Stimulated activated CD4-positive, alpha-beta T cell treated with anti-CD3 and anti-CD28 coated beads, Interleukin-2, amount 100 ng/mL, for 24 hours (primary cell): ENCODE data around the gene HJURP.
A peak's percentile ranks its signal among the peaks of the same experiment; 100 is the strongest.

ENCODE experiments used
- DNase-seq, 2 donors: peaks; one replicate each; pipeline ENCODE4 v3.0.0-alpha.2; 2020

The HJURP gene

DNA sequence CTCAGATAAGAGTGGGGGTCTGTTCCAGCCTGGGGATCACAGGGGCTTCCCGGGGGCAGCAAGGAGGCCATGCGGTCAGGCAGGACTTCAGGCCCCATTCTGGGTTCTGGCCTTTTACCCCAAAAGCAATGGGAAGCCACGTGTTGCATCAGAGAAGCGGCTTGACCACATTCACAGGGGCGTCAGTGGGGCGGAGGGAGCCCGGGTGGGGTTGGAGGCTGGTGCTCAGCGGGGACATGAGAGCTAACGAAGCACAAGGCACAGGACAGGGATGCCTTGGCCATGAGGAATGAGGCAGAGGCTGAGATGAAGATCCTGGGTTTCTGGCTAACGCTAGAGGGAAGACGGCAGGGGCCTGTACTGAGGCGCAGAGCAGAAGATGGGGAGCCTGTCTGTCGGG lies 6.1 kb downstream of the HJURP start:
- no peak for DNase-seq

DNA sequence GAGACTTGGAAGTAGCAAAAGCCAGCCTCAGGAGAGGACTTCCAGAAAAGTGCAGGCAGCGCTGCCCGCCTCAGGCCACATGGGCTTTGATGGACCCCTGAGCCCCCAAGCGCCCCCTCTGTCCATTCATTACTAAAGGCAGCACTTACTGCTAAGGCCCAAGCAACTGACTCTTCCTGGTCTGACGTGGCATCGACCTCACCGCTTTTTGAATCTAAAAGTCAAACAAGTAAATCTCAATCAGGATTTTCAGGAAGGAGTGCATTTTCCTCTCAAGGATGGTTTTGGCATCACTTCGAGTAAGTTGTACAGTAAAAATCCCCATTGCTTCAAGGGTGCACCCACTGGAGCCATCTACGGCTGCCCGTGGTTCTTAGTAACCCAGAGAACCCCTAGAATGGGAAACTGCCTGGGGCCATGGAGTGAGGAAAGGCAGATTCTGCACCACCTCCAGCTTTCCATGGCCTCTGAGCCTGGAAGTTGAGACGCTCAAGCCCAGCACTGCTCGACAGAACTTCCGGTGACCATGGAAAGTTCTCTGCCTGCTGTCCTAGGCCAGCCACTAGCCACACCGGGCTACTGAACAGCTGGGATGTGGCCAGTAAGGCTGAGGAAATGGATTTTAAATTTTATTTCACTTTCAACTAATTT lies 7.0 kb downstream of the HJURP start:
- DNase-seq = no peak

DNA sequence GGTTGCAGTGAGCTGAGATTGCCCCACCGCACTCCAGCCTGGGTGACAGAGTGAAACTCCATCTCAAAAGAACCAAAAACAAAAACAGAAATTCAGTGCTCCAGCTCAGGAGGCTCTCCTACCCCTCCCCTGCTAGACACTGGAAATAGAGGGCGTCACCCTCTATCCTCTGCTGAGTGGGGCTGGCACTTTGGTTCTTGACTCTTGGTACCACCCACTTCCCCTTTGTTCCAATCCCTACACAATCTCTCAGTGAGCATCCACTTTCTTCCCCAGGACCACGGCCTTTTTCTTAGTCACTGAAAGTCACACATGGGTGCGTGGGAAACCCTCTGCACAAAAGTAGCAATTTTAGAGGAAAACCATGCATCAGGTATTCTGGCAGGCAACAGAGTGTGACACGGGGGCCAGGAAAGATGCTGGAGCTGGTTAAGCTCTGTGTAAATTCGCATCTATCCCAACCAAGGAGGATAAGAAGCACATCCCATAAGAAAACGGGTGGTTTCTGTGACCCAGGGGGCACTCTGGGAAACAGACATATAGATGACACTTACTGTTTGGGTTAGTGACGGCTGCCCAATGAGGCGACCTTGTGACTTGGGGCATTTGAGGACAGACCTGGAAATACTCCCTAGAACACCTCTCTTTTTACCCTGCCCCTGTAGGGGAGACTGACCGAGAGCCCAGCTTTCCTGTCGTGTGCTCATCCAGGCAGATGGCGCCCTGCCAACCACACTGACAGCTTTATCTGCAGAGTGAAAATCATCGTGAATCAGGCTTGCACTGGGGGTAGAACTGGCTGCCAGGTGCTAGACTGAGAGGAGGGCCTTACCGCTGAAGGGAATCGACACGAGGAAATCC lies 7.7 kb downstream of the HJURP start:
- DNase-seq = no peak

DNA sequence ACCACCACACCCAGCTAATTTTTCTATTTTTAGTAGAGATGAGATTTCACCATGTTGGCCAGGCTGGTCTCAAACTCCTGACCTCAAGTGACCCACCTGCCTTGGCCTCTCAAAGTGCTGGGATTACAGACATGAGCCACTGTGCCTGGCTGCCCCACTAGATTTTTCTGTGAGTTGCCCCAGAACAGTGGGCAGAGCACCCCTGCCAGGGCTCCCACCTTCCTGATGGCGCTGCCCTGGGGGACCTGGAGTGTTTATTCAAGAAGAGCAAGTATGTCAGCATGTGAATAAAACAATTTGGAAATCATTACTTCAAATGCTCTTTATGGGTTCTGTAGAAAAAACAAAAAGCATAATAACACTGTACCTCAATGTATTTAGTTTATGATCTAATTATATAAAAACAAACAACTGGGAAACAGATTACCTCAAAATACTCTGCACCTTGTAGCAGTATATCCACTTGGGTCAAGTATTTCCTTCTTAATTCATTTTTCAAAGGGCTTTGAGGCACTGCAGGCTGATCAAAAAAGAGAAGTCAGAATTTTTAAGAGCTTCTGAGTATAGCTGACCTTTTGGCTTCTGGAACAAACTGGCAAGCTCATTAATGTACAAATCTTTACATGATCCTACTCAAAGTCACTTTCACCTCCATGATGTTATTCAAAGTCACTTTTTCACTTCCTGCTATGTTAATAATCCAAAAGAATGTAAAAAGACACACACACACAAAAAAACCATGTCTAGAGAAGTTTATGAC lies 8.9 kb downstream of the HJURP start:
- DNase-seq = no peak

DNA sequence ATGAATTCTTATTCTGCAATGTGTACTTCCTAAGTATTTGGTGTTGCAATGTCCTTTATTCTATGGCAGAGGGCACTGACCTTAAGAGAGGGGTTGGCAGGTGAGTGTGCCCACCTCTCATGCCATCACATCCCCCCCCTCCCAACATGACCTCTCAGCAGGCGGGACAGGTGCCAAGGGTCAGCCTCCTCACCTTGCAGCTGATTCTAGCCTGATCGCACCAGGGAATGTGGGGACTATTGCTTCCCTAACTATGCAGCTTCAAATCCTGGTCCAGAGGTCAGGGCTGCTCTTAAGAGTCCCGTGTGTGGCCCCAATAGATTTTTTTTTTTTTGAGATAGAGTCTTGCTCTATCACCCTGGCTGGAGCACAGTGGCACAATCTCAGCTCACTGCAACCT lies 9.5 kb downstream of the HJURP start:
- DNase-seq = no peak

DNA sequence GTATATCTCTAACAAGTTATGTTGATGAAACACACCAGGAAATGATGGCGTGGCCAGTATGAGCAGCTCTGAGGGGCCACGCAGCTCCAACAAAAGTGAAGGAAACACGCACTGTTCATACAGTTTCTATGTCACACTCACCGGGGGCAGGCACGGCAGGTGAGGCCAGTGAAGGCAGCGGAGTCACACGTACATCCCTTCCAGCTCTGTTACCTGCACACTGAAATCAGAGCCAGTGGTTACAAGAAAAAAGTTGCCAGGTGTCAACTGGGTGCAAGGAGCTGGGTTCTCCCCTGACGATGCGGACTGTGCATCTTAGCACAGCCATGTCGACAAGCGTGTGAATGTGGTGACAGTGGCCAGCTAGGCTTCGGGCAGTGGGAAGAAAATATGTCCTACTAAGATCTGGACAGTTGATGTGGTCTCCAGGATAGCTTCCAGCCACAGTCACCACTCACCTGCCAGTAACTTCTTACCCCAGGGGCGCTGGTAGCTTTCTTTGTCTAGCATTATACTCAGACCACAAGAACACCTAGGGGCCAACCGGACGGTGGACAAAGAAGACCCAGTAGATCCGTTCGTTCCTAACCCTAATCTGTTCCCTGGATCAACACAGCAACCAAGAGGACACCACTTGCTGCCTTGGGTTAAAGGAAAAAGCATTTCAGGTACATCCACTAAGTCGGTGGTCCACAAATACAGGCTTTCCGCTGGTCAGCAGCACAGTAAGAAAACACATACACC lies 10.1 kb downstream of the HJURP start:
- no peak for DNase-seq

DNA sequence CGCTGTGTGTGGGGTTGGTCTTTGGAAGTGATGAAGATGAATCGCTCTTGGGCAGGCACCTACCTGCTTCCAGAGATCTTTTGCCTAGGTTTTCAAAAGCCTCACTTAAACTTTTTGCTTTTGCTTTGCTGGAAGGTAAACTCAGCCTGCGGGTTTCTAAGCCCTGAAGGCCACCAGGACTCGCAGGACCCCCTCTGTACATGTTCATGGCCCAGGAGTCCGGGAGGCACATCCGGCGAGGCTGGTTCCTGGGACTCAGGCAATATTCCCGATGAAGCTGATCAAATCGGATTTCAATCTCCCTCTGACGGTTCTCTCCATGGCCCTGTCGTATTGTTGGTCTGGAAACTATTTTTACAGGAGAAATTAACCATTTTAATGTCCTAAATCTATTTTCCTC lies 13.2 kb downstream of the HJURP start:
- DNase-seq = no peak

DNA sequence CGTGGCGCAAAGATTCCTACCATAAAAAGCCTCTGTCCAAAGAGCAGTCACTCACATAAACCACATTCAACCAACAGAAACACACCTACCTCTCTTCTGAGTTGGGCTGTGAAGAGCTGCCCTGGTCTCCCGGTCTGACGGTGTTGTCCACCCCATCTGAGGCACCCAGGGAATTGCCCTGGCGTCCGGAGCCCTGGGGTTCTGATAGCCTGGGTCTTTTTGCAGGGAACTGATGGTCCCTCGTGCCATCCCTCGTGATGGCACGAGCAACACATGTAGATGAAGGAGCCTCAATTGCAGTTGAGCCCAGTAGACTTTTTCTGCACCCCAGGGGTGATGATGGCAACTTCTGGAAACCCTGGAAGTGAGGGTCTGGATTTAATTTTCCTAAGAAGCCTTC lies 13.8 kb downstream of the HJURP start:
- DNase-seq = no peak

DNA sequence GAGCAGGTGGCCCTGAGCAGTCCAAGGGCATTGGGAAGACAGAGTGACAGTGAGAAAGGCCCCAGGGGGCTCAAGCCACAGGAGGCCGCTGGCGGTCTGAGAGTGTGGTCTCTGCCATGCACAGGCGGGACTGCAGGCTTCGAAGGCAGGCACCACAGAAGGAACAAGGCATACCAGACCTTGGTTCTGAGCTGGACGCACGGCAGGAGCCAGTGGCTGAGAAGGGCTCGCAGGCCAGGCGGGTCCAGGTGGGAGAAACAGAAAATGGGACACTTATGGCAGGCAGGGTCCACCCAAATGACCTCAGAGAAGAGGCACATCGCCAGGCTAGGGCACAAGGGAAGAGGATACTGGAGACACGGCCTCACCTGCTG lies 14.9 kb downstream of the HJURP start:
- DNase-seq = no peak

DNA sequence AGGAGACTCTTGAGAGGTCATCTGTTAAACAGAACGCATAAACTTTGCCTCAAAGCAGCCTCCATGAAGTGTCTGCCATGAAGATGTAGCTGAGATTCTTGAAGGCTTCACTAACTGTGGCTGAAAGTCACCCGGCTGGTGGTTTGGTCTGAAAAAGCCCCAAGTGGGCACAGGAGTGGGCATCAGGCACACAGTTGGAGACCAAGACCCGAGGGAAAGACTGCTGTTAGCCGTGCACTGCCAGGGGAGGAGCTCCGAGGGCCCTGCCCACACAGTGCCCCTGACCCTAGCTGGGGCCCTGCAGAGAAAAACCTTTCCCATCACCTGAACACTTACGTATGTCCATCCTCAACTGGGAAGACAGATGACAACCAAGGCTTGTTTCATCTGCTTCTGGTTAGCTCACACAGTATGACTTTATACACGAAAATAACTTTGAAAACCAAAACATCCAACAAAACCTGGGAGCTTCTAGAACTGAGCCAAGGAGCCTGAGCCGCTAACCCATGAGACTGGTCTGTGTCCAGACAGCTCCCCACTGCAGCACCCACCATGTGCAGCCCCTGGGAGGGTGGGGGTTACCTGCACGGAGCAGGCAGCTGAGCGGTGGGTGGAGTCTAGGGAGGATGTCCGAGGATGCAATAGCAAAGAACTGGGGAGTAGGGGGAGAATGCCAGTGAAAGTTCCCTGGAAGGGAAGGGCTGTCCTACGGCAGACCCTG lies 15.4 kb downstream of the HJURP start:
- peak in 1 of 2 donors; percentile 10 for DNase-seq

DNA sequence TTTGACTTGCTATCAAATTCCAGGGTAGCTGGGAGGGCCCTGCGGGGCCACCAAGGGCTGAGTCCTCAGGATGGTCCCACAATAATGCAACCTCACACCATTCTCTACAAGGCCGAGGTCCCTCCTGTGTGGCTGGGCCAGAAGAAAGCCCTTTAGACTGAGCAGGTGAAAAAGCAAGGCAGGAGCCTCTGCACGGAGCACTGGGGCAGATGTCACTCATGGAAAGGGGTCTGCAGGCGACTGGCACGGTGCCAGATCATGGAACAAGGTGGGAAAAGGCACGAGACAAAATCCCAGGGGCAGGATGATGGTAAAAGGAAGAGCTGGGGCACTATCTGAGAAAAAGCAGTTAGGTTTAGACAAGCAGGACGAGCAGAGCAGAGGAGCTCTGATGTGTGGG lies 16.1 kb downstream of the HJURP start:
- peak in 1 of 2 donors; percentile 11 for DNase-seq

DNA sequence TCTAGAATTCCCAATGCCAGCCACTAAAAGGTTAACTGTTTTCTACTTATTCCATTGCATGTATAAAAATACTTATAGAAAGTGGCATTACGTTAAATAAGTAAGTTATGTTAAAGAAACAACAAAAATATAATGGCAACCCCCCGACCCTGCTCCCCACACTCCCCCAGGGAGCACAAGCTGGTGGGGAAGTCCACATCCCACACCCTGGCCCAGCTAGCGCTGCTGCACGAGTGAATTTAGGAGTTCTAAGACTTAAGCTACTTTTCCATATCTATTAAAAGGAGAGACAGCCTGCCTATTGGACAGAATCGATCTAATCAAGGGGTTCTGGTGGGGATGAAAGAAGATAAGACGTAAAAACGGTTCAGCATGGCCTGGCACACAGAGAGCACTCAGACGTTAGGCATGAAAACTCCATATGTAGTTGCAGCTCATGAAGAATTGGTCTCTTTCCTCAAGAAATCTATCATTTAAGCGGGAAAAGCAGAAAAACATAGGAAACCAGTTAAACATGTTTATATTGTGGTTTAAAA lies 16.6 kb downstream of the HJURP start:
- peak in 1 of 2 donors; percentile 9 for DNase-seq

DNA sequence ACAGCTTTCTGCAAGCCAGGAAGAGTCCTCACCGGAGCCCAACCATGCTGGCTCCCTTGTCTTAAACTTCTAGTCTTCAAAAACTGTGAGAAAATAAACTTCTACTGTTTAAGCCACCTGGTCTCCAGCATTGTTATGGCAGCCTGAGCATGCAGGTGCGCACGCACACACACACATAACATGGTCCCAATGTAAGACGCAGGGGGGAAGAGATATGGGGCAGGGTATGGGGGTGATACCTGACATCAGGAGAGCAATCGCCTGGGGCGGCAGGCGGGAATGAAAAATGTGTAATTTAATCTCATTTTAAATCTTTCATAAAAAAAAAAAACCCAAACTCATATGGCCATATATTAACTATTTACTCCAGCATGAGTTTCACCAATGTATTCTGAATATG lies 18.0 kb downstream of the HJURP start:
- peak in 1 of 2 donors; percentile 9 for DNase-seq

DNA sequence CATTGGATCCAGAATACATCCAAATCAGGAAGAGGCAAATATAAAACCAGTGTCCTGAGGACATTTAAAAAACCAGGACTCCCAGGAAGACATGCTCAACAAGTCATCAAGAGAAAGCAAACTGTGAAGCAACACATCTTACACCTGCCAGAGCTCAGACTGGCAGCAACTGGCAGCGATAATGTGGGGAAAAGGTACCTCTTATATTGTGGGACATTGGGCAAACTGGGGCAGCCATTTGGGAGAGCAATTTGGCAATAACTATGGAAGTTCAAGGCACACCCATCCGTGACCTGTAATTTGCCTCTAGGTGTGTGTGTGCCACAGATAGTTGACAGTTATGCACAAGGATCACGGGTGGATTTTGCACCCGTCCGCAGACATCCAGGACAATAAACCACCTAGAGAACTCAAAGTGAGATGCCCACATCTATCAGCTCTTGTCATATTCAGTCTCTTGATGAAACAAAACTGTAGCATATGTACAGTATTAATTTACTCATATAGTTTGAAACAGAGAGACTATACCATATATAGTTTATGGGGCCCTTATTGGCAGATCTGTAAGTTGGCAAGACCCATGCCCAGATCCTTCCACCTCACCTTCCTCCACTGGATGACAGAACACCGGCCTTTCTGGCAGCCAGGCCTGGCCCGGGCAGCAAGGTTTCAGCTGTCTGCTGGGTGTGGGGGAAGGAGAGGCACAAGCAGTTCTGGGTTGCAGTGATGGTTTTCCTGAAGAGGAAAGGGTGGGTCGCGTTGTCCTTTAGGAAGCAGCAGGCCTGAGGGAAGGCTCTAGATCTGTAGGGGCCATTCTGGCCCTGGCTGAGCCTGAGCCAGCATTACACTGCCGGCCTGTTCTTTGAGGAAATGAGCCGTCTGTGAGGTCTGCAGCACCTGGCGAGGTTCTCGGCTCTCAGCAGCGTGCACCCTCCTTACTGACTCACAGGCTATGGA lies 18.8 kb downstream of the HJURP start:
- DNase-seq = peak in 1 of 2 donors; percentile 8

DNA sequence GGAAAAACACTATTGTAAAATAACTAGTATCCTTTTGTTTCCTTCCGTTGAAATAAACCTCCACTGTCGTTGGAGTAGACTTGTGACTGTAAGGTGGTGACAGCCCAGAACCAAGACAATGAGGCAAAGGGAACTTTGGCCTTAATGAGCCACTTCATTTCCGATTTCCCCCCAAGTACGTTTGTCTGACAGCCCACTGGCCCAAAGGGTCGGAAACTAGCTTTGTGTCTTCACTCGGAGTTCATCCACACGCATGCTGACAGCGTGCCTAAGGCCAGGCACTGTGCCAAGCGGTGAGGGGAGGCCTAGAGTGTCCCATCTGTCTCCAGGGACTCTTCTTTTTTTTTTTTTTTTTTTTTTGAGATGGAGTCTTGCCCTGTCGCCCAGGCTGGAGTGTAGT lies 21.0 kb downstream of the HJURP start:
- DNase-seq = no peak

DNA sequence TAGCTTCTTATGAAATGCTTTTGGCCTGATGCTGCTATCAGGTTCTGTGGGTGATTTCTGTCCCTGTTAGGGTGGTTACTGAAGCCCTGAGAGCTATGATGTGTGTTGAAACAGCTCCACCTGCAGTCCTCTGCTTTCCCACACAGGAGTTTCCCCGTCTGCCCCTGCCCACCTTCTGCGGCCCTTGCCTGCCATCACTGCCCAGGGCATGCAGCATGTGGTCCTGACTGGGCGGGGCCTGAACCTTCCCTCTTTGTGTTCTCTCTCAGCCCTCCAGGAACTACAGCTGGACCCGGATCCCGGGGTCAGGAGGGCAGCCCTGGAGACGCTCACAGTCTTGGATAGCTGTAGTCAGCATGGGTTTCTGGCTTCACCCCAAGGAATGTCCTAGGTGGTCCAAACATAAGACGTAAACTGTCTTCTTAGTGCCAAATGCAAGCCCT lies 21.4 kb downstream of the HJURP start:
- no peak for DNase-seq

DNA sequence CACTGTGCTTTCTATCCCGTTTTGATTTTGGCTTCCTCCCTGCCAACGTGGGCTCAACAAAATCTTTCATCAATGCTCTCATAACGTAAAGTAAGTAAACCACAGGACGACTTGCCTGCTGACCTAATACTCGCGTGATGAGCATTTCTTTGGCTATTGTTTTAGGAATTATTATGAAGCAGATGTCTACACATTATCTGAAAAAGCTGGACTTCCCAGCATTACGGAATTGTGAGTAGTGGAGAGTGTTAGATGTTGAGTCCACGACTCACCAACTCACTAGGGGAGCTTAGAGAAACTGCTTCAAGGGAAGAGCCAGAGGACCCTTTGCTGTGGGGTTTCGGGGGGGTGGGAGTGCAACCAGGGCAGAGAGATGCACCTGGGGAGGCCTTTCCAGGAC lies 21.9 kb downstream of the HJURP start:
- no peak for DNase-seq

DNA sequence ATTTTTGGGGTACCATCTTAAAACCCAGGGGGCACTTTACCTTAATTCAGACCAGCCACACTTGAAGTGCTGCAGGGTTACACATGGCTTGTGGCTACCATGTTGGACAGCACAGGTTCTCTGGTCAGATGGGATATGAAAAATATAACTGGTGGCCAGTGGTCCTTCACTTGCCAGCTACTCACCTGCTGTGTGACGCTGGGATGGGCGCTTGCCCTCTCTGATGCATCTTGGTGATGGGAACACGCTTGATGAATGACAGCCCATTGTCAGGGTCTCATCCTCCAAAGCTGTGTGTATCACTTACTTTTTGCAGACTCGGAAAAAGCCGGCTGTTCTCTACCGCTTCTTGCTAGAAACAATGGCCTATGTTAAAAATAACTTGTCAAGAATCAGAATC lies 22.5 kb downstream of the HJURP start:
- no peak for DNase-seq

DNA sequence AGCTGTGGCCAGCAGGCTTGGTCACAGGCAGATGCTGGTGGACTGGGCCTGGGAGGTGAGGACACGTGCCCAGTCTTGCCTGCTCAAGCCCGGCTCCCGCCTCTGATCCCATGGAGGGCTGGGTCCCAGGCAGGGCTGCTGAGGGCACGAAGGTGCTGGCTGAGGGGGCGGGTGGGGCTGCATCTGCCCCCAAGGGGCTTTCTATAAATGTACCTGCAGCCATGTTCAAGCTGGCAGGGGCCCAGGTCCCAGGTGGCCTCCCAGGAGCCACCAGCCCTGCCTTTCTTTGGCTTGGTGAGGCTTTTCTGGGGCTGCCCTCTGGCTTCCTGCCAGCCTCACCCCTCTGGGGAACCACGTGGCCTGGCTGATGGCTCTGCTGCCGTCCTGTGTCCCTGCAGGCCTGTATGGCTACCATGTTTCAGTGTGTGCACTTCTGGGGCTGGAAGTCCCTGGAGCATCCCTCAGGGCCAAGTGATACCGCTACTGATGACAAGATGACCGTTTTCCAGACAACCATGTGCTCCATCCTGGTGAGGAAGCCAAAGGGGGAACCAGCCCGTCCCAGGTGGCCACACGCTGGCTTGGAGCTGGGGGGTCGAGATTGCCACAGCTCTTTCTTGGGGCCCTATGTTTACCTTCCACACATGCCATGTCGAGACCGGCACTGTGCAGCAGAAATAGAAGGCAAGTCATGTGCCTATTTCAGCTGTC lies 23.2 kb downstream of the HJURP start:
- no peak for DNase-seq
